Keratinocyte (primary cell): Measurements from ENCODE around the gene ESRRB. TPM values are rescaled to one million over a fixed set of nuclear protein-coding genes. Genes with fewer than 3 reads are reported as not detected.

Source experiments
- DNase-seq: peaks from one replicate; pipeline ENCODE4 v3.0.0-alpha.2; 2011; ENCODE audit warnings: low read depth, missing footprints, low spot score
- FAIRE-seq: peaks from 2 replicates; lab custom pipeline; 2011; peaks lifted over from hg19 to GRCh38; lab: Jason Lieb, UNC
- H2AFZ ChIP-seq: 2 replicates; pipeline ENCODE4 v1.6.0; 2012; ENCODE audit warnings: low read length, control low read depth, inconsistent platforms; ENCODE audit not compliant: control insufficient read depth
- H3K27ac ChIP-seq: 2 replicates; pipeline ENCODE4 v1.5.1; 2011; ENCODE audit warnings: low read length; ENCODE audit not compliant: control insufficient read depth, insufficient read depth
- H3K27me3 ChIP-seq: 3 replicates; pipeline ENCODE4 v1.6.0; 2011; ENCODE audit warnings: low read length; ENCODE audit not compliant: control insufficient read depth, insufficient read depth; ENCODE audit errors: extremely low read depth
- H3K36me3 ChIP-seq, 2 experiments: 2 replicates in 1 of 2; 3 replicates in 1 of 2; pipeline ENCODE4 v1.5.1; 2011; ENCODE audit warnings: low read length in 2 of 2, mild to moderate bottlenecking in 1 of 2; ENCODE audit not compliant: control insufficient read depth in 2 of 2, insufficient read depth in 2 of 2; ENCODE audit errors: extremely low read depth in 1 of 2
- H3K4me1 ChIP-seq: 3 replicates; pipeline ENCODE4 v1.5.1; 2011; ENCODE audit warnings: low read length; ENCODE audit not compliant: control insufficient read depth, insufficient read depth; ENCODE audit errors: extremely low read depth
- H3K4me2 ChIP-seq: 3 replicates; pipeline ENCODE4 v1.6.0; 2011; ENCODE audit warnings: low read depth, low read length; ENCODE audit not compliant: control insufficient read depth, insufficient read depth; ENCODE audit errors: extremely low read depth
- H3K4me3 ChIP-seq, 3 experiments: fragments of 200-600 bp in 1 of 3; sonication (generic) in 1 of 3; 2 replicates in 2 of 3; 3 replicates in 1 of 3; pipeline ENCODE4 v1.5.1; 2011 to 2016; ENCODE audit warnings: low read length in 3 of 3, mild to moderate bottlenecking in 3 of 3, control low read depth in 2 of 3, inconsistent platforms in 1 of 3, low read depth in 1 of 3, mixed read lengths in 1 of 3, mixed run types in 1 of 3, moderate library complexity in 1 of 3; ENCODE audit not compliant: control insufficient read depth in 2 of 3, insufficient read depth in 2 of 3; ENCODE audit errors: extremely low read depth in 1 of 3
- H3K79me2 ChIP-seq: 2 replicates; pipeline ENCODE4 v1.6.0; 2012; ENCODE audit warnings: low read length; ENCODE audit not compliant: control insufficient read depth, insufficient read depth
- H3K9ac ChIP-seq: 3 replicates; pipeline ENCODE4 v1.6.0; 2011; ENCODE audit warnings: low read length; ENCODE audit not compliant: control insufficient read depth, insufficient read depth; ENCODE audit errors: extremely low read depth
- H3K9me1 ChIP-seq: 3 replicates; pipeline ENCODE4 v1.6.0; 2011; ENCODE audit warnings: low read length; ENCODE audit not compliant: control insufficient read depth, insufficient read depth; ENCODE audit errors: extremely low read depth
- H3K9me3 ChIP-seq: 2 replicates; pipeline ENCODE4 v1.5.1; 2012; ENCODE audit warnings: low read depth, low read length; ENCODE audit not compliant: control insufficient read depth
- H4K20me1 ChIP-seq: 3 replicates; pipeline ENCODE4 v1.6.0; 2011; ENCODE audit warnings: low read length; ENCODE audit not compliant: control insufficient read depth, insufficient read depth; ENCODE audit errors: extremely low read depth
- CTCF ChIP-seq, 3 experiments: IDR thresholded peaks in 1 of 3; conservative IDR thresholded peaks in 1 of 3; optimal IDR thresholded peaks in 1 of 3; 2 replicates in 2 of 3; 3 replicates in 1 of 3; pipeline versions ENCODE3 to v1.5.1; 2011; ENCODE audit warnings: low read length in 3 of 3, mild to moderate bottlenecking in 3 of 3, moderate library complexity in 2 of 3, control low read depth in 1 of 3, inconsistent platforms in 1 of 3; ENCODE audit not compliant: insufficient read depth in 2 of 3; ENCODE audit errors: extremely low read depth in 1 of 3
- EZH2 ChIP-seq: IDR thresholded peaks from one replicate; pipeline ENCODE4 v1.6.1; 2012; ENCODE audit warnings: inconsistent platforms, mild to moderate bottlenecking, low read length, moderate library complexity
- dilution Hi-C: fragments of 300-500 bp; cut with MboI; formaldehyde crosslinking; loops from one replicate; pipeline ENCODE4 v1.7.0; 2020; ENCODE audit warnings: low sequenced_read_pairs; ENCODE audit not compliant: extremely low pct_ligation_motif_present
- polyA plus RNA-seq, 5 experiments: library from polyadenylated mRNA; depleted of rRNA in 3 of 5; stranded (reverse) in 3 of 5; stranded (forward) in 1 of 5; unstranded in 1 of 5; fragments of >200 nt; gene quantifications; 1 replicate in 1 of 5; 2 replicates in 3 of 5; 3 replicates in 1 of 5; pipeline versions ENCODE4 v1.2.1 to v1.2.3, GENCODE V29; 2011 to 2012; ENCODE audit warnings: missing spikeins in 2 of 5, low read depth in 1 of 5, low replicate concordance in 1 of 5

Gene ESRRB
- polyA plus RNA-seq, 1 donor (not counting 4 experiments of a cell fraction or from before 2014, with no cell fraction given) = 0.01 TPM

- no peaks in the 10 kb centered on the region for H4K20me1 ChIP-seq
These were observed 2.5 kb upstream of the ESRRB start for GRCh38 chr14:76373456-76373855.

DNA sequence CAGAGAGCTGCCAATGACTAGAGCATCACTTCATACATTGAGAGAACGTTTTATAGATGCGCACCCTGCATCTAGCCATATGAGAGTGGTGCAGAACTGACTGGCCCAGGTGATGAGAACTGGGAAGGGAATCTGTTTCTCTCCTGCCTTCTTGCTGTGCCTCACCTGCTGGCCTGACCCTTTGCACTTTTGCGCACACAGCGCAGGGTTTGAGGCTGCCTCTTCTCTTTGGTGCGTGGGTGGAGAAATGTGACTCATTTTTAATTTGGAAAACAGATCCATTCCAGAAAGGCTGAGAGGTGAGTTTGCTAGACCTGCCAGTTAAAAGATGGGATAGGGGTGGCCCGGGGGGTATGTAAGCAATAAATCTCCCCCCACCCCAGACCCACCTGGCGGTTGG lies 453 bp upstream of the ESRRB start:
- dilution Hi-C loops = no loop called here
- Histone ChIP-seq H2AFZ (no peak overlapping the region), H3K9me1 (no peaks in the 10 kb centered on the region), H3K4me2 (no peak overlapping the region), H3K9ac (no peak overlapping the region), H3K79me2 (no peaks in the 10 kb centered on the region), H3K27me3 (peaks cover 58% of the 10 kb centered on the region), H3K36me3 (no peaks in the 10 kb centered on the region), H3K27ac (no peak overlapping the region), H3K4me3 (no peak overlapping the region), H4K20me1 (no peaks in the 10 kb centered on the region), H3K4me1 (peaks cover 8% of the 10 kb centered on the region), H3K9me3 (no peaks in the 10 kb centered on the region)
- DNase-seq = no peak
- TF ChIP-seq EZH2 (no peak), CTCF (optimal IDR thresholded peaks at IDR 0.05 in 1 of 3, IDR thresholded peaks at IDR 0.05 in 1 of 3, conservative IDR thresholded peaks at IDR 0.05 in 1 of 3; ENCODE audit: extremely low read depth in 1 of 3, insufficient read depth in 2 of 3, low read length in 3 of 3) (no peak)
- FAIRE-seq = no peak

More at GRCh38 chr14:76373456-76373855, 2.5 kb upstream of the ESRRB start:
- H3K36me3 ChIP-seq = no peaks in the 10 kb centered on the region
- H2AFZ ChIP-seq = no peak overlapping the region
- dilution Hi-C loops = no loop called here
- no peak overlapping the region for H3K4me3 ChIP-seq
- no peaks in the 10 kb centered on the region for H3K79me2 ChIP-seq
- no peak for FAIRE-seq
- H3K27ac ChIP-seq = no peak overlapping the region
- H3K9me3 ChIP-seq = no peaks in the 10 kb centered on the region
- H3K4me2 ChIP-seq = no peak overlapping the region
- DNase-seq = no peak
- no peaks in the 10 kb centered on the region for H3K9me1 ChIP-seq
- H3K4me1 ChIP-seq = peaks cover 8% of the 10 kb centered on the region
- no peak overlapping the region for H3K9ac ChIP-seq
- H3K27me3 ChIP-seq = peaks cover 38% of the 10 kb centered on the region
- TF ChIP-seq EZH2 (peak; percentile 30), CTCF (optimal IDR thresholded peaks at IDR 0.05 in 1 of 3, IDR thresholded peaks at IDR 0.05 in 1 of 3, conservative IDR thresholded peaks at IDR 0.05 in 1 of 3; ENCODE audit: extremely low read depth in 1 of 3, insufficient read depth in 2 of 3, low read length in 3 of 3) (peak in 1 of 3 experiments; percentile 36)
